A549 (cell line): Measurements from ENCODE around the gene SRSF7. TPM values are rescaled to one million over a fixed set of nuclear protein-coding genes. Genes with fewer than 3 reads are reported as not detected.

ENCODE experiments used
- ATAC-seq, 2 experiments: fragments of 200-7000 bp in 1 of 2; fragments of >200 bp in 1 of 2; cut with Nextera tagmentation in 1 of 2; cut with Tn5 transposase in 1 of 2; 3 replicates each; pipeline versions ENCODE4 v1.8.0 to v1.9.1; 2018 to 2020; ENCODE audit warnings: mild to moderate bottlenecking in 1 of 2, moderate library complexity in 1 of 2
- CTCF ChIA-PET: fragments of 300-600 bp; sonication (Branson Sonifier 250); formaldehyde crosslinking; extraction: SDS; loops from one replicate; lab custom pipeline; 2021; ENCODE audit warnings: antibody characterized with exemption, inconsistent platforms; lab: Yijun Ruan, JAX
- POLR2A ChIA-PET: fragments of 350-600 bp; formaldehyde crosslinking; extraction: SDS; loops from one replicate; lab custom pipeline; 2021; ENCODE audit warnings: antibody characterized with exemption, inconsistent platforms; lab: Yijun Ruan, JAX
- DNase-seq, 2 experiments: peaks; one replicate each; pipeline versions ENCODE4 v3.0.0 to v3.0.0-alpha.2; 2011 to 2016; ENCODE audit warnings: low read depth in 1 of 2, low spot score in 1 of 2
- FAIRE-seq: peaks from 2 replicates; lab custom pipeline; 2011; peaks lifted over from hg19 to GRCh38; lab: Jason Lieb, UNC
- H3K27ac ChIP-seq, 2 experiments: fragments of >200 bp; sonication (Bioruptor Twin); formaldehyde crosslinking; 3 replicates each; pipeline ENCODE4 v1.5.1; 2016 to 2017
- H3K4me1 ChIP-seq: fragments of >200 bp; sonication (Bioruptor Twin); formaldehyde crosslinking; 3 replicates; pipeline ENCODE4 v1.6.1; 2016
- H3K4me2 ChIP-seq: fragments of >200 bp; sonication (Bioruptor Twin); formaldehyde crosslinking; 3 replicates; pipeline ENCODE4 v1.6.1; 2016
- H3K4me3 ChIP-seq: fragments of >200 bp; sonication (Bioruptor Twin); formaldehyde crosslinking; 3 replicates; pipeline ENCODE4 v1.5.1; 2016
- H3K9me3 ChIP-seq: fragments of >200 bp; sonication (Bioruptor Twin); formaldehyde crosslinking; 3 replicates; pipeline ENCODE4 v1.6.1; 2016
- CEBPB ChIP-seq, 2 experiments: fragments of >200 bp in 1 of 2; sonication (Bioruptor Twin) in 1 of 2; formaldehyde crosslinking in 1 of 2; IDR thresholded peaks; 2 replicates each; pipeline ENCODE4 v1.6.1; 2012 to 2016
- CHD2 ChIP-seq: fragments of 150-350 bp; IDR thresholded peaks from 2 replicates; pipeline ENCODE4 v1.6.1; 2014; ENCODE audit warnings: low read length; ENCODE audit not compliant: partially characterized antibody
- EP300 ChIP-seq, 2 experiments: fragments of >200 bp; sonication (Bioruptor Twin); formaldehyde crosslinking; IDR thresholded peaks; 2 replicates in 1 of 2; 3 replicates in 1 of 2; pipeline ENCODE4 v1.6.1; 2016 to 2017
- ESRRA ChIP-seq: fragments of 150-350 bp; IDR thresholded peaks from 2 replicates; pipeline ENCODE4 v1.6.1; 2014; ENCODE audit warnings: mild to moderate bottlenecking, low read length, borderline replicate concordance
- FOSL2 ChIP-seq, 2 experiments: fragments of 450-650 bp in 1 of 2; fragments of >200 bp in 1 of 2; sonication (Bioruptor Twin) in 1 of 2; formaldehyde crosslinking; IDR thresholded peaks; 2 replicates each; pipeline versions ENCODE4 v1.5.0 to v1.6.1; 2016 to 2020; ENCODE audit warnings: mild to moderate bottlenecking in 1 of 2, moderate library complexity in 1 of 2
- FOXS1 ChIP-seq: fragments of 250-450 bp; sonication (Bioruptor Pico); IDR thresholded peaks from 2 replicates; pipeline ENCODE4 v1.5.0; 2020; ENCODE audit warnings: mild to moderate bottlenecking, moderate library complexity
- HEYL ChIP-seq: fragments of 250-450 bp; sonication (Bioruptor Pico); IDR thresholded peaks from 2 replicates; pipeline ENCODE4 v1.8.0; 2021; ENCODE audit warnings: mild to moderate bottlenecking, moderate library complexity
- HOXA7 ChIP-seq: fragments of 250-450 bp; sonication (Bioruptor Pico); IDR thresholded peaks from 2 replicates; pipeline ENCODE4 v1.5.0; 2020; ENCODE audit warnings: mild to moderate bottlenecking, moderate library complexity
- KDM1A ChIP-seq: fragments of 200-600 bp; sonication (generic); IDR thresholded peaks from 2 replicates; pipeline ENCODE4 v1.6.1; 2016; ENCODE audit warnings: low read depth, mild to moderate bottlenecking
- MAFK ChIP-seq: fragments of 450-650 bp; IDR thresholded peaks from 2 replicates; pipeline ENCODE4 v1.6.1; 2014; ENCODE audit not compliant: partially characterized antibody
- NPAS2 ChIP-seq: fragments of 250-450 bp; sonication (Bioruptor Pico); IDR thresholded peaks from 2 replicates; pipeline ENCODE4 v1.8.0; 2022; ENCODE audit warnings: mild to moderate bottlenecking, moderate library complexity, borderline replicate concordance
- PHF8 ChIP-seq: fragments of 200-600 bp; sonication (generic); IDR thresholded peaks from 2 replicates; pipeline ENCODE4 v1.6.1; 2016; ENCODE audit warnings: low read depth, mild to moderate bottlenecking, antibody characterized with exemption, moderate library complexity, borderline replicate concordance
- POLR2A ChIP-seq: IDR thresholded peaks from 2 replicates; pipeline ENCODE4 v1.6.1; 2012; ENCODE audit warnings: mild to moderate bottlenecking, low read length
- POLR2AphosphoS2 ChIP-seq: conservative IDR thresholded peaks from 2 replicates; pipeline ENCODE4 v1.6.1; 2012; ENCODE audit warnings: low read length, improper control_type of control experiment, inconsistent platforms
- RARB ChIP-seq: fragments of 250-450 bp; sonication (Bioruptor Pico); IDR thresholded peaks from 2 replicates; pipeline ENCODE4 v1.8.0; 2021; ENCODE audit warnings: mild to moderate bottlenecking, moderate library complexity
- RFX5 ChIP-seq: fragments of 450-650 bp; IDR thresholded peaks from 2 replicates; pipeline ENCODE4 v1.7.1; 2014; ENCODE audit warnings: antibody characterized with exemption, mild to moderate bottlenecking, moderate library complexity
- RNF2 ChIP-seq: fragments of 200-600 bp; sonication (generic); IDR thresholded peaks from 2 replicates; pipeline ENCODE4 v1.6.1; 2016; ENCODE audit warnings: low read depth, mild to moderate bottlenecking, antibody characterized with exemption, moderate library complexity, borderline replicate concordance
- SMC3 ChIP-seq: fragments of >200 bp; sonication (Bioruptor Twin); formaldehyde crosslinking; IDR thresholded peaks from 3 replicates; pipeline ENCODE4 v1.6.1; 2018; ENCODE audit warnings: inconsistent platforms
- SREBF2 ChIP-seq: fragments of 450-650 bp; IDR thresholded peaks from 2 replicates; pipeline ENCODE4 v1.6.1; 2014; ENCODE audit warnings: mild to moderate bottlenecking, moderate library complexity
- ZFP36 ChIP-seq: fragments of 450-650 bp; IDR thresholded peaks from 2 replicates; pipeline ENCODE4 v1.6.1; 2014; ENCODE audit warnings: borderline replicate concordance; ENCODE audit not compliant: partially characterized antibody
- WGBS: methylation state at CpG from one replicate; pipeline ENCODE4 v1.1.6; 2017; ENCODE audit errors: missing lambda C conversion rate; 5-methylcytosine and 5-hydroxymethylcytosine counted together
- polyA plus RNA-seq, 4 experiments: library from polyadenylated mRNA; depleted of rRNA in 3 of 4; stranded (reverse); fragments of >200 nt; fragmentation: RNase III in 1 of 4; extraction: RNeasy Plus Mini Kit Qiagen cat#74134 plus additional on column Dnase treatment in 1 of 4; gene quantifications; 2 replicates in 3 of 4; 3 replicates in 1 of 4; pipeline ENCODE4 v1.2.3, GENCODE V29; 2011 to 2017
- TF ChIP-seq, protein P1 (sequence below): fragments of >200 bp; sonication (Bioruptor Twin); formaldehyde crosslinking; IDR thresholded peaks from 2 replicates; pipeline ENCODE4 v1.6.1; 2016
- TF ChIP-seq, protein P2 (sequence below): IDR thresholded peaks from 2 replicates; pipeline ENCODE4 v1.6.1; 2012; ENCODE audit warnings: low read depth, borderline replicate concordance
- TF ChIP-seq, protein P3 (sequence below): fragments of 200-600 bp; sonication (generic); IDR thresholded peaks from 2 replicates; pipeline ENCODE4 v1.6.1; 2016; ENCODE audit warnings: antibody characterized with exemption, mild to moderate bottlenecking, moderate library complexity

SRSF7 gene
- polyA plus RNA-seq, 2 of the 4 experiments (the other 2 are of a cell fraction) = 397 to 544 TPM

DNA sequence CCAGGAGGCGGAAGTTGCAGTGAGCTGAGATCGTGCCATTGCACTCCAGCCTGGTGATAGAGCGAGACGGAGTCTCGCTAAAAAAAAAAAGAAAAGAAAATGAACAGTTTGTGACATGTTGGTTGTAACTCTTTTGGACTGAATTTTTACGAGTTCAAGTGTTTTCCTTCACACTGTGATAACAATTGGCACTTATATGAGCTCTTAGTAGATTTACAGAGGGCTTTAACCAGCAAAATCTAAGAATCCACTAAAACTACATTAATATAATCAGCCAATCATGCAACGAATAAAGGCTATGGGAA, 24.7 kb upstream of the SRSF7 start:
- ChIA-PET CTCF (interaction anchor here (1.1 kb wide), 1 partner anchor 14 kb away, joined by 3 read pairs; no protein-coding TSS in a partner anchor), POLR2A (interaction anchor here (2.2 kb wide), 1 partner anchor 25 kb away, joined by 24 read pairs; the partner anchor contains the start of gene SRSF7)
- no peak overlapping the region for H3K4me2 ChIP-seq
- 73% methylated on average over 7 of the region's 7 CpGs for WGBS
- TF ChIP-seq CHD2 = no peak
- no peak for TF ChIP-seq FOXS1 (CRISPR knock-in tag)
- no peak for TF ChIP-seq ESRRA
- TF ChIP-seq ZFP36 = no peak
- no peak for TF ChIP-seq POLR2AphosphoS2
- TF ChIP-seq, protein P1, sequence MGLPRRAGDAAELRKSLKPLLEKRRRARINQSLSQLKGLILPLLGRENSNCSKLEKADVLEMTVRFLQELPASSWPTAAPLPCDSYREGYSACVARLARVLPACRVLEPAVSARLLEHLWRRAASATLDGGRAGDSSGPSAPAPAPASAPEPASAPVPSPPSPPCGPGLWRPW = no peak
- TF ChIP-seq, protein P2, sequence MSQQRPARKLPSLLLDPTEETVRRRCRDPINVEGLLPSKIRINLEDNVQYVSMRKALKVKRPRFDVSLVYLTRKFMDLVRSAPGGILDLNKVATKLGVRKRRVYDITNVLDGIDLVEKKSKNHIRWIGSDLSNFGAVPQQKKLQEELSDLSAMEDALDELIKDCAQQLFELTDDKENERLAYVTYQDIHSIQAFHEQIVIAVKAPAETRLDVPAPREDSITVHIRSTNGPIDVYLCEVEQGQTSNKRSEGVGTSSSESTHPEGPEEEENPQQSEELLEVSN = no peak
- no peak for TF ChIP-seq CEBPB (IDR thresholded peaks at IDR 0.05)
- no peak for TF ChIP-seq KDM1A
- no peak for TF ChIP-seq SREBF2
- no peak for TF ChIP-seq RNF2
- no peak overlapping the region for H3K27ac ChIP-seq
- FAIRE-seq = no peak
- H3K4me3 ChIP-seq = no peak overlapping the region
- H3K9me3 ChIP-seq = no peaks in the 10 kb centered on the region
- no peak for DNase-seq
- ATAC-seq = no peak
- H3K4me1 ChIP-seq = peaks cover 17% of the 10 kb centered on the region; the same call in 2 of the 3 replicates

DNA sequence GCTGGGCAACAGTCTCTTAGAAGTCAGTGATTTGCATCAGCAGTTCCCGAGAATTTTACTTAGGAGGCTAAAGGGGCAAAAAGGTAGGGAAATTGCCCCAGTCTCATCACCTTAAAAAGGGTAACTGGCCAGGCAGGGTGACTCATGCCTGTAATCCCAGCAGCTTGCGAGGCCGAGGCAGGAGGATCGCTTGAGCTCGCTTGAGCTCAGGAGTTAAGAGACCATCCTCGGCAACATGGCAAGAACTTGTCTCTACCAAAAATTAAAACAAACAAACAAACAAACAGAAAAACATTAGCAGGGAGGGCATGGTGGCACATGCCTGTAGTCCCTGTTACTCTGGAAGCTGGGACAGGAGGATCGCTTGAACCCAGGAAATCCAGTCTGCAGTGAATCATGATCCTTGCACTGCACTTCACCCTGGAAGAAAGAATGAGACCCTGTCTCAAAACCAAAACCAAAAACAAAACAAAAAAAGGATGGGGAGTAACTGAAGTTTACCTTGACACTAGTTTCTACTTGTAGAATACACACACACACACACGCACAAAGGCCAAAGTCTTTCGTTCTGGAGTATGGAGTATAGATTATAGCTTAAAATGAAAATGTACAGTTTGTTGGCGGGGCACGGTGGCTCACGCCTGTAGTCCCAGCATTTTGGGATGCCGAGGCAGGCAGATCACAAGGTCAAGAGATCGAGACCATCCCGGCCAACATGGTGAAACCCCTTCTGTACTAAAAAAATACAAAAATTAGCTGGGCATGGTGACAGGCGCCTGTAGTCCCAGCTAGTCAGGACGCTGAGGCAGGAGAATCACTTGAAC, 24.1 kb upstream of the SRSF7 start:
- POLR2A ChIA-PET = interaction anchor here (2.2 kb wide), 1 partner anchor 24 kb away, joined by 24 read pairs; the partner anchor contains the start of gene SRSF7

DNA sequence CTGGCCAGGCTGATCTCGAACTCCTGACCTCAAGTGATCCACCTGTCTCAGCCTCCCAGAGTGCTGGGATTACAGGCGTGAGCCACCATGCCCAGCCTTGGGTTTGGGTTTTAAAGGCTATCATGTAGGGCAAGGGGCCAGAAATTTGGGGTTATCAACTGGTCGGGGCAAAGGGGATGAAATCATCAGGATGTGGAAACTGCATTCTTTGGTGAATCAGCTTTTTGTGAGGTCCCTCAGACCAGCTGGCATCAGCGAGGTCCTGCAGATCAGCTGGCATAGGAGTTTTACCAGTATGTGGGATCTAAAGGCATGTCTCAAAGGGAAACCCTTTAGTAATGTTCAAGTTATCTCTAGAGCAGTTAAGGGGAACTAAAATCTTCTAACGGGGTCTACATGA, 20.5 kb upstream of the SRSF7 start:
- no peaks in the 10 kb centered on the region for H3K9me3 ChIP-seq
- peak; percentile 42 for TF ChIP-seq MAFK
- no peak for TF ChIP-seq PHF8
- TF ChIP-seq FOSL2 (IDR thresholded peaks at IDR 0.05) = no peak
- peak; percentile 40 for TF ChIP-seq FOSL2 (CRISPR knock-in tag; IDR thresholded peaks at IDR 0.05)
- peak in 1 of 2 experiments; percentile 45; a peak in 1 of 4 replicates for TF ChIP-seq CEBPB (IDR thresholded peaks at IDR 0.05)
- ChIA-PET CTCF (interaction anchor here (0.6 to 2.1 kb wide), 5 partner anchors 10 to 31 kb away, joined by 3 to 9 read pairs (median 5); partner anchors contain the start of gene SRSF7), POLR2A (interaction anchor here (5.0 kb wide), 1 partner anchor 20 kb away, joined by 84 read pairs; the partner anchor contains the start of gene SRSF7)
- H3K27ac ChIP-seq = peak overlapping the region; percentile 6 to 65; a peak in 3 of 6 replicates
- H3K4me1 ChIP-seq = peaks cover 11% of the 10 kb centered on the region; the same call in 2 of the 3 replicates
- ATAC-seq = peak; percentile 65 to 71; a peak in 4 of 6 replicates
- H3K4me2 ChIP-seq = peak overlapping the region; percentile 49
- no peak for FAIRE-seq
- no peak overlapping the region for H3K4me3 ChIP-seq
- 43% methylated on average over 5 of the region's 5 CpGs for WGBS
- peak in 1 of 2 experiments; percentile 52 for DNase-seq

More for the DNA sequence above, 24.1 kb upstream of the SRSF7 start:
- FAIRE-seq (no peak), DNase-seq (no peak), ATAC-seq (no peak)
- WGBS = 86% methylated on average over 17 of the region's 17 CpGs
- Histone ChIP-seq H3K4me3 (no peak overlapping the region), H3K4me2 (no peak overlapping the region), H3K9me3 (no peaks in the 10 kb centered on the region), H3K4me1 (peaks cover 17% of the 10 kb centered on the region; the same call in 2 of the 3 replicates), H3K27ac (no peak overlapping the region)
- CTCF ChIA-PET = interaction anchor here (0.9 to 1.2 kb wide), 4 partner anchors 12 to 192 kb away, joined by 3 to 4 read pairs (median 3); no protein-coding TSS in a partner anchor
- TF ChIP-seq HOXA7 (CRISPR knock-in tag) (no peak), POLR2A (no peak), FOSL2 (IDR thresholded peaks at IDR 0.05) (no peak), FOSL2 (CRISPR knock-in tag; IDR thresholded peaks at IDR 0.05) (0 out of 2 replicates have a peak, but pooled peaks have one; percentile 11), HEYL (no peak)

DNA sequence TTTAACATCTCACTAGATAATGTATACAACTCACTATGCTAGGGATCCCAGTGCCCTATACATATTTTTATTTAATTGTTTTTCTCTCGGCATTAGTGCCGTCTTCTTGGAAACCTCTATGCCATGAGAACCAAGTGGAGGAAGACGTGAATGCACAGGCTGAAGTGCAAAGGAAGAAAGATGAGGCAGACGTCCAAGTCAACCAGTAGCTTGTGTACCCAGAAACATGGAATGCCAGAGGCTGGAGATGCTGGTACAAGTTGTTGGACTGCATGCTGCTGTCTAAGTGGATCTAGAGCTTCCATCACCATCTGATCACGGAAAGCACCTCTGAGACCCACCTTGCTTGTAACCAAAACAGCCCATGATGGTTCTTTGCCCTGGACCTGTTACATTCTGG, 14.4 kb upstream of the SRSF7 start:
- CTCF ChIA-PET = no interaction called here
- Histone ChIP-seq H3K9me3 (no peaks in the 10 kb centered on the region), H3K4me2 (no peak overlapping the region), H3K4me1 (no peaks in the 10 kb centered on the region), H3K4me3 (no peak overlapping the region), H3K27ac (no peak overlapping the region)
- ATAC-seq (no peak), FAIRE-seq (no peak), DNase-seq (no peak)
- POLR2A ChIA-PET = interaction anchor here (8.7 kb wide), 1 partner anchor 14 kb away, joined by 72 read pairs; the partner anchor contains the start of gene SRSF7
- WGBS = 72% methylated on average over 5 of the region's 5 CpGs
- TF ChIP-seq RFX5 = no peak
- TF ChIP-seq SMC3 = no peak
- no peak for TF ChIP-seq HOXA7 (CRISPR knock-in tag)
- TF ChIP-seq RARB (CRISPR knock-in tag) = no peak
- no peak for TF ChIP-seq EP300 (IDR thresholded peaks at IDR 0.05)
- TF ChIP-seq, protein P3, sequence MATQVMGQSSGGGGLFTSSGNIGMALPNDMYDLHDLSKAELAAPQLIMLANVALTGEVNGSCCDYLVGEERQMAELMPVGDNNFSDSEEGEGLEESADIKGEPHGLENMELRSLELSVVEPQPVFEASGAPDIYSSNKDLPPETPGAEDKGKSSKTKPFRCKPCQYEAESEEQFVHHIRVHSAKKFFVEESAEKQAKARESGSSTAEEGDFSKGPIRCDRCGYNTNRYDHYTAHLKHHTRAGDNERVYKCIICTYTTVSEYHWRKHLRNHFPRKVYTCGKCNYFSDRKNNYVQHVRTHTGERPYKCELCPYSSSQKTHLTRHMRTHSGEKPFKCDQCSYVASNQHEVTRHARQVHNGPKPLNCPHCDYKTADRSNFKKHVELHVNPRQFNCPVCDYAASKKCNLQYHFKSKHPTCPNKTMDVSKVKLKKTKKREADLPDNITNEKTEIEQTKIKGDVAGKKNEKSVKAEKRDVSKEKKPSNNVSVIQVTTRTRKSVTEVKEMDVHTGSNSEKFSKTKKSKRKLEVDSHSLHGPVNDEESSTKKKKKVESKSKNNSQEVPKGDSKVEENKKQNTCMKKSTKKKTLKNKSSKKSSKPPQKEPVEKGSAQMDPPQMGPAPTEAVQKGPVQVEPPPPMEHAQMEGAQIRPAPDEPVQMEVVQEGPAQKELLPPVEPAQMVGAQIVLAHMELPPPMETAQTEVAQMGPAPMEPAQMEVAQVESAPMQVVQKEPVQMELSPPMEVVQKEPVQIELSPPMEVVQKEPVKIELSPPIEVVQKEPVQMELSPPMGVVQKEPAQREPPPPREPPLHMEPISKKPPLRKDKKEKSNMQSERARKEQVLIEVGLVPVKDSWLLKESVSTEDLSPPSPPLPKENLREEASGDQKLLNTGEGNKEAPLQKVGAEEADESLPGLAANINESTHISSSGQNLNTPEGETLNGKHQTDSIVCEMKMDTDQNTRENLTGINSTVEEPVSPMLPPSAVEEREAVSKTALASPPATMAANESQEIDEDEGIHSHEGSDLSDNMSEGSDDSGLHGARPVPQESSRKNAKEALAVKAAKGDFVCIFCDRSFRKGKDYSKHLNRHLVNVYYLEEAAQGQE = no peak
- TF ChIP-seq NPAS2 (CRISPR knock-in tag) = no peak
- TF ChIP-seq CEBPB (IDR thresholded peaks at IDR 0.05) = no peak
